ENCODE data around the gene DAD1. TPM values are rescaled to one million over a fixed set of nuclear protein-coding genes. Genes with fewer than 3 reads are reported as not detected.

DAD1 gene
- total and polyA plus RNA-seq, 7 experiments from 2014 or later = 68.8 to 777 (median 123) TPM

GRCh38 chr14:22517117-22517720 is 71.8 kb downstream of the DAD1 start:
- ChIA-PET POLR2A (interaction anchor here (1.0 to 36.7 kb wide), 7 partner anchors 12 to 769 kb away, joined by 4 to 709 read pairs (median 182); no protein-coding TSS in a partner anchor), CTCF (interaction anchor here (1.0 to 1.7 kb wide), 5 partner anchors 12 to 69 kb away, joined by 3 to 4 read pairs (median 3); no protein-coding TSS in a partner anchor)
- DNase-seq = no peak
- Histone ChIP-seq H3K27ac (ENCODE audit: low read depth, low read length) (peak overlapping the region; percentile 90), H3K36me3 (ENCODE audit: control insufficient read depth in 2 of 3, insufficient read depth in 3 of 3, low read length in 3 of 3) (peaks cover 16 to 32% (median 17%) of the 10 kb centered on the region in 3 experiments), H3K4me1 (ENCODE audit: control insufficient read depth in 2 of 2, insufficient read depth in 2 of 2, low read length in 2 of 2) (peaks cover 82 to 86% of the 10 kb centered on the region in 2 donors), H3K4me3 (ENCODE audit: low read length) (peak overlapping the region; percentile 49), H3K9me3 (ENCODE audit: control insufficient read depth in 2 of 3, low read length in 3 of 3) (no peaks in the 10 kb centered on the region), H3K27me3 (ENCODE audit: control insufficient read depth in 2 of 2, insufficient read depth in 2 of 2, low read length in 2 of 2) (no peaks in the 10 kb centered on the region)
- peaks cover 32 to 92% (median 86%) of the 10 kb centered on the region in 7 donors for H3K4me1 Mint-ChIP-seq
- peak overlapping the region; percentile 93 to 99 (median 96) for H3K27ac Mint-ChIP-seq
- H3K27me3 Mint-ChIP-seq = no peaks in the 10 kb centered on the region
- peak overlapping the region; percentile 79 to 92 (median 89) for H3K4me3 Mint-ChIP-seq
- no peaks in the 10 kb centered on the region for H3K9me3 Mint-ChIP-seq
- ATAC-seq = no peak
- intact Hi-C loops (cut with micrococcal nuclease) = loop anchor here in 1 of 2 donors (5.0 kb wide), 1 partner anchor 35 kb away; no protein-coding TSS in a partner anchor
- H3K36me3 Mint-ChIP-seq = peaks cover 8 to 88% (median 74%) of the 10 kb centered on the region in 5 donors

GRCh38 chr14:22515929-22516328 is 73.1 kb downstream of the DAD1 start:
- Histone ChIP-seq H3K4me1 (ENCODE audit: control insufficient read depth in 2 of 2, insufficient read depth in 2 of 2, low read length in 2 of 2) (peaks cover 82 to 85% of the 10 kb centered on the region in 2 donors), H3K4me3 (ENCODE audit: low read length) (peak overlapping the region; percentile 49), H3K27me3 (ENCODE audit: control insufficient read depth in 2 of 2, insufficient read depth in 2 of 2, low read length in 2 of 2) (no peaks in the 10 kb centered on the region), H3K27ac (ENCODE audit: low read depth, low read length) (peak overlapping the region; percentile 90), H3K9me3 (ENCODE audit: control insufficient read depth in 2 of 3, low read length in 3 of 3) (no peaks in the 10 kb centered on the region), H3K36me3 (ENCODE audit: control insufficient read depth in 2 of 3, insufficient read depth in 3 of 3, low read length in 3 of 3) (peaks cover 9 to 32% (median 17%) of the 10 kb centered on the region in 3 experiments)
- ATAC-seq (no peak), DNase-seq (no peak)
- Mint-ChIP-seq H3K4me3 (peak overlapping the region; percentile 79 to 92 (median 89)), H3K9me3 (no peaks in the 10 kb centered on the region), H3K27ac (peak overlapping the region; percentile 93 to 99 (median 96)), H3K36me3 (peaks cover 8 to 88% (median 68%) of the 10 kb centered on the region in 5 donors), H3K4me1 (peaks cover 31 to 93% (median 86%) of the 10 kb centered on the region in 7 donors), H3K27me3 (no peaks in the 10 kb centered on the region)
- intact Hi-C loops (cut with micrococcal nuclease) = loop anchor here (1.0 to 5.0 kb wide), 3 partner anchors 8 to 36 kb away; no protein-coding TSS in a partner anchor
- ChIA-PET CTCF (interaction anchor here (0.6 to 1.1 kb wide), 3 partner anchors 15 to 551 kb away, joined by 3 read pairs; no protein-coding TSS in a partner anchor), POLR2A (interaction anchor here (16.7 to 36.7 kb wide), 4 partner anchors 14 to 35 kb away, joined by 182 to 709 read pairs (median 556); no protein-coding TSS in a partner anchor)

Other genes starting within 250 kb of the DAD1 start
- gene ABHD4, start 9.1 kb upstream of the DAD1 start, total RNA-seq = 10 to 100 TPM; 10.5 to 16.3 (median 14.7) TPM
- 10 to 100 TPM in 1 of 2 donors, 1 to 10 TPM in 1; 6.7 to 10.1 TPM for gene ABHD4, start 9.1 kb upstream of the DAD1 start, polyA plus RNA-seq
- gene OR6J1, start 55.1 kb upstream of the DAD1 start, total RNA-seq = not detected
- not detected for gene OR6J1, start 55.1 kb upstream of the DAD1 start, polyA plus RNA-seq
- 100 to 1,000 TPM; 112 to 177 (median 144) TPM for gene OXA1L, start 177.5 kb upstream of the DAD1 start, total RNA-seq
- 10 to 100 TPM; 62.8 to 76.6 TPM for gene OXA1L, start 177.5 kb upstream of the DAD1 start, polyA plus RNA-seq
- 10 to 100 TPM in 1 of 5 experiments, 1 to 10 TPM in 4; 1.1 to 71.1 (median 2.7) TPM for gene SLC7A7, start 226.2 kb upstream of the DAD1 start, total RNA-seq
- 1 to 10 TPM; 1.1 to 1.4 TPM for gene SLC7A7, start 226.2 kb upstream of the DAD1 start, polyA plus RNA-seq
- 100 to 1,000 TPM in 1 of 5 experiments, 10 to 100 TPM in 4; 32.9 to 118 (median 48.2) TPM for gene MRPL52, start 240.7 kb upstream of the DAD1 start, total RNA-seq
- gene MRPL52, start 240.7 kb upstream of the DAD1 start, polyA plus RNA-seq = 100 to 1,000 TPM; 169 to 189 TPM
- 1 to 10 TPM; 1.8 to 6.6 (median 2.0) TPM for gene MMP14, start 247.4 kb upstream of the DAD1 start, total RNA-seq
- gene MMP14, start 247.4 kb upstream of the DAD1 start, polyA plus RNA-seq = not detected